Measurements from ENCODE around the gene ANKZF1.

DNA sequence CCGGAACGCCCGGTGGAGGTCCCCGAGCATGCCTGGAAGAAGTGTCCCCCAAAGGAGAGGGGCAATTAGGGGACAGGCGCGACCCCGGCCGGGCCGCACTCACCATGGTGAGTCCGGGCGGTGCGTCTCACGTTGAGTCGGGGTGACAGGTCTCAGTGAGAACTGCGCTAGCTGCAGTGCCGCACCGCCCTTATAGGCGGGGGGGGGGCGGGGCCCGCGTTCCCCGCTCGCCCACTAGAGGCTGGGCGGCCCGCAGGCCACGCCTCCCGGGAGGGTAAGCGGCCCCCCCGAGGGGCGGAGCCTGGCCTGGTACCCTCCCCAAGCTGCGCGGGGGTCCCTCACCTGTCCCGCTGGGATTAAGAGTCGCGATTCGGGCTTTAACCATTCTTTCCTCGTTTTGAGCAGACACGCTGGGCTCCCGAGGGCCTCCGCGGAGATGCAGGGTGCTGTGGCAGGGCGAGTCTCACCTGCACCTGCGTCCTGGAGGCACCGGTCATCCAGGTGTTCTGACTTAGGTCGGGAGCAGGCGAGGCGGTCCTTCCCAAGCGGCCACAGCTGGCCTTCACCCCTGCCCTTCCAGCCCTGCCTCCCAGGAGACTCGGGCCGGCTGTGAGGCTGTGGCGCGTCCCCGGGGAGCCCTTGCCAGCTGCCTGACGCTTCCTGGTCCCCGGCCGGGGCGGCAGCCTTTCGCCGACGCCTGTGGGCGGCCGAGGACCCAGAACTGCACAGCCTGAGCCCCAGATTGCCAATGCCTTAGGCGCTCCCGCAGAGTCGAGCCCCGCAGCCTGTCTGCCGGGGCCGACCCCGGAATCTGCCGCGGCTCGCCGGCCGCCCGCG is 24.4 kb downstream of the ANKZF1 start, which contains the start of gene TUBA4A:
- TF ChIP-seq, protein P1, sequence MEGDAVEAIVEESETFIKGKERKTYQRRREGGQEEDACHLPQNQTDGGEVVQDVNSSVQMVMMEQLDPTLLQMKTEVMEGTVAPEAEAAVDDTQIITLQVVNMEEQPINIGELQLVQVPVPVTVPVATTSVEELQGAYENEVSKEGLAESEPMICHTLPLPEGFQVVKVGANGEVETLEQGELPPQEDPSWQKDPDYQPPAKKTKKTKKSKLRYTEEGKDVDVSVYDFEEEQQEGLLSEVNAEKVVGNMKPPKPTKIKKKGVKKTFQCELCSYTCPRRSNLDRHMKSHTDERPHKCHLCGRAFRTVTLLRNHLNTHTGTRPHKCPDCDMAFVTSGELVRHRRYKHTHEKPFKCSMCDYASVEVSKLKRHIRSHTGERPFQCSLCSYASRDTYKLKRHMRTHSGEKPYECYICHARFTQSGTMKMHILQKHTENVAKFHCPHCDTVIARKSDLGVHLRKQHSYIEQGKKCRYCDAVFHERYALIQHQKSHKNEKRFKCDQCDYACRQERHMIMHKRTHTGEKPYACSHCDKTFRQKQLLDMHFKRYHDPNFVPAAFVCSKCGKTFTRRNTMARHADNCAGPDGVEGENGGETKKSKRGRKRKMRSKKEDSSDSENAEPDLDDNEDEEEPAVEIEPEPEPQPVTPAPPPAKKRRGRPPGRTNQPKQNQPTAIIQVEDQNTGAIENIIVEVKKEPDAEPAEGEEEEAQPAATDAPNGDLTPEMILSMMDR (IDR thresholded peaks at IDR 0.05): no peak
- no peak for TF ChIP-seq EZH2 (IDR thresholded peaks at IDR 0.05; ENCODE audit: borderline replicate concordance, insufficient read depth, low read depth, low read length, poor library complexity, severe bottlenecking)

All from B cell (primary cell).